Brain pericyte (primary cell): ENCODE data around the gene RFNG.

Experiments
- DNase-seq: peaks from one replicate; pipeline ENCODE4 v3.0.0-alpha.2; 2012; ENCODE audit warnings: low read depth, low spot score

Gene RFNG

GRCh38 chr17:82028246-82028645, 23.4 kb downstream of the RFNG start:
- no peak for DNase-seq

- DNase-seq, result no peak
Observed at GRCh38 chr17:82025401-82026107, 26.1 kb downstream of the RFNG start.

- DNase-seq, result no peak
Observed at GRCh38 chr17:82024859-82025258, 26.8 kb downstream of the RFNG start.

- DNase-seq, result no peak
Observed at GRCh38 chr17:82023447-82024241, 28.0 kb downstream of the RFNG start.

- DNase-seq, result peak; percentile 98
Observed at GRCh38 chr17:82022981-82023446, 28.6 kb downstream of the RFNG start, which contains the start of gene LRRC45. TSS of gene LRRC45 (plus strand) at chr17:82023305. CDS start at chr17:82023644, 339 bp downstream.

- no peak for DNase-seq
Observed at GRCh38 chr17:82022310-82022980, 29.2 kb downstream of the RFNG start, which contains the start of gene CENPX. TSS of gene CENPX (minus strand) at chr17:82022878. CDS start at chr17:82022861, 17 bp downstream.

GRCh38 chr17:82021900-82022309, 29.7 kb downstream of the RFNG start:
- DNase-seq, result no peak

GRCh38 chr17:82021107-82021899, 30.3 kb downstream of the RFNG start:
- DNase-seq, result no peak

- DNase-seq, result no peak
Observed at GRCh38 chr17:82020572-82021106, 31.0 kb downstream of the RFNG start.

- DNase-seq, result no peak
Observed at GRCh38 chr17:82019690-82020571, 31.7 kb downstream of the RFNG start.

- no peak for DNase-seq
Observed at GRCh38 chr17:82018989-82019689, 32.5 kb downstream of the RFNG start.

- no peak for DNase-seq
Observed at GRCh38 chr17:82018152-82018988, 33.2 kb downstream of the RFNG start.

- no peak for DNase-seq
Observed at GRCh38 chr17:82017612-82018151, 33.9 kb downstream of the RFNG start.

- DNase-seq, result no peak
Observed at GRCh38 chr17:82016875-82017459, 34.6 kb downstream of the RFNG start.

- no peak for DNase-seq
Observed at GRCh38 chr17:82016061-82016874, 35.3 kb downstream of the RFNG start.

- no peak for DNase-seq
Observed at GRCh38 chr17:82015311-82015971, 36.2 kb downstream of the RFNG start.

- DNase-seq, result no peak
Observed at GRCh38 chr17:82014971-82015310, 36.7 kb downstream of the RFNG start.
